ENCODE data around the gene SRR.

GRCh38 chr17:2365132-2365531 is 61.4 kb downstream of the SRR start:
- no peak for TF ChIP-seq CTCF (IDR thresholded peaks at IDR 0.05)
- TF ChIP-seq POLR2AphosphoS5 (IDR thresholded peaks at IDR 0.05): no peak

Data from breast epithelium (tissue), 3 donors.